ENCODE results near the gene RGS6. TPM values are rescaled to one million over a fixed set of nuclear protein-coding genes. Genes with fewer than 3 reads are reported as not detected.
"Not testable (repeated sequence)": the region's sequence is repeated elsewhere in the genome, so short reads cannot be mapped to it uniquely, and the experiment has no call there.

RGS6 gene
- total and polyA plus RNA-seq, 7 donors: 0.19 to 1.6 (median 0.42) TPM

DNA sequence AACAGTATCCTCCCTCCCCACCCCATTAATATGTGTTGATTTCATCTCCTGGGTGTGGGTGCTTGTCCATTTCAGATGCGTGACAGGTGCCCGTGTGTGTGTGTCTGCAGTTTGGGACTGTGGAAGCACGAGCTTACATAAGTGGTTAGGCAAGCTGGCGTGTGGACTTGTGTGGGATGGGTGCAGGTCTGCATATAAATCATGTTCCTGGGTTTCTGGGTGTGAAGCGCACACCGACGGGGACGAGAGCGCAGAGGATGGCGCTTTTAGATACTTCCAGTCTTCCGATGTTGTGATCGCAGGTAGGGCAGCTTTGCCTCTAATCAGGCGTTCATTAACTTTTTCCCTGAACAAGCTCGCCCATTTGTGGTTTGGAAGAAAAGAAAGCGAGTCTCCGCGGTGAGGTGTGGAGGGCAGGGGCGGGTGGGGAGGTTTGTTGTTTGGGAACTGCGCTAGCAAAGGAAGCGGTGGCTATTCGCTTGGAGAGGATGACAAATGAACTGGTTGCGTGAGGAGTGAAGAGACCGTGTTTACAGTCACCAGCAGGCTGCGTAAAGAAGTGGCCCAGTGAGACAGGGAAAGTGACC lies 865 bp downstream of the RGS6 start:
- DNase-seq (no peak), ATAC-seq (no peak)
- Histone ChIP-seq H3K9me3 (no peaks in the 10 kb centered on the region), H3K4me1 (no peaks in the 10 kb centered on the region), H3K36me3 (ENCODE audit: insufficient read depth in 1 of 2, low read depth in 1 of 2) (no peaks in the 10 kb centered on the region), H3K27ac (no peak overlapping the region), H3K27me3 (ENCODE audit: insufficient read depth in 3 of 3, low read length in 2 of 3) (peaks cover 0 to 40% (median 15%) of the 10 kb centered on the region in 3 donors), H3K4me3 (peak overlapping the region; percentile 55)
- intact Hi-C loops (cut with DNase I): no loop called here
- WGBS, 3 donors: 3% methylated on average over 24 of the region's 24 CpGs
- TF ChIP-seq, protein P1, sequence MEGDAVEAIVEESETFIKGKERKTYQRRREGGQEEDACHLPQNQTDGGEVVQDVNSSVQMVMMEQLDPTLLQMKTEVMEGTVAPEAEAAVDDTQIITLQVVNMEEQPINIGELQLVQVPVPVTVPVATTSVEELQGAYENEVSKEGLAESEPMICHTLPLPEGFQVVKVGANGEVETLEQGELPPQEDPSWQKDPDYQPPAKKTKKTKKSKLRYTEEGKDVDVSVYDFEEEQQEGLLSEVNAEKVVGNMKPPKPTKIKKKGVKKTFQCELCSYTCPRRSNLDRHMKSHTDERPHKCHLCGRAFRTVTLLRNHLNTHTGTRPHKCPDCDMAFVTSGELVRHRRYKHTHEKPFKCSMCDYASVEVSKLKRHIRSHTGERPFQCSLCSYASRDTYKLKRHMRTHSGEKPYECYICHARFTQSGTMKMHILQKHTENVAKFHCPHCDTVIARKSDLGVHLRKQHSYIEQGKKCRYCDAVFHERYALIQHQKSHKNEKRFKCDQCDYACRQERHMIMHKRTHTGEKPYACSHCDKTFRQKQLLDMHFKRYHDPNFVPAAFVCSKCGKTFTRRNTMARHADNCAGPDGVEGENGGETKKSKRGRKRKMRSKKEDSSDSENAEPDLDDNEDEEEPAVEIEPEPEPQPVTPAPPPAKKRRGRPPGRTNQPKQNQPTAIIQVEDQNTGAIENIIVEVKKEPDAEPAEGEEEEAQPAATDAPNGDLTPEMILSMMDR (IDR thresholded peaks at IDR 0.05): no peak

DNA sequence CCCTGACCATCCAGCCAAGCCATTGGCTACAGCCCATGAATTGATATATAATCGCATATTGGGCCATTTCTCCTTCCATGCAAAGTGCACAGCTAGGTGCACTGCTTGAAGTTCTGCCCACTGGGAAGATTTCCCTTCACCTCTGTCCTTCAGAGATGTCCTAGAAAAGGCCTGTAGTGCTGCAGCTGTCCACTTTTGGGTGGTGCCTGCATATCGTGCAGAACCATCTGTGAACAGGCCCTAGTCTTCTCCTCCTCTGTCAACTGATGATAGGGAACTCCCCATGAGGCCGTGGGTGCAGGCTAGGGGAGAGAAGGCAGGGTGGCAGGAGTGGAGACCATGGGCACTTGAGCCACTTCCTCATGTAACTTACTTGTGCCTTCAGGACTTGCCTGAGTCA lies 6.0 kb downstream of the RGS6 start:
- ATAC-seq; H3K4me1 ChIP-seq; DNase-seq; H3K9me3 ChIP-seq; H3K4me3 ChIP-seq; intact Hi-C loops (cut with DNase I); H3K27ac ChIP-seq; H3K36me3 ChIP-seq (ENCODE audit: insufficient read depth in 1 of 2, low read depth in 1 of 2): not testable (repeated sequence)
- WGBS, 3 donors: 73 to 84% (median 75%) methylated on average over 2 to 3 of the region's 3 CpGs
- H3K27me3 ChIP-seq (ENCODE audit: insufficient read depth in 3 of 3, low read length in 2 of 3): peaks cover 0 to 19% (median 0%) of the 10 kb centered on the region in 3 donors

DNA sequence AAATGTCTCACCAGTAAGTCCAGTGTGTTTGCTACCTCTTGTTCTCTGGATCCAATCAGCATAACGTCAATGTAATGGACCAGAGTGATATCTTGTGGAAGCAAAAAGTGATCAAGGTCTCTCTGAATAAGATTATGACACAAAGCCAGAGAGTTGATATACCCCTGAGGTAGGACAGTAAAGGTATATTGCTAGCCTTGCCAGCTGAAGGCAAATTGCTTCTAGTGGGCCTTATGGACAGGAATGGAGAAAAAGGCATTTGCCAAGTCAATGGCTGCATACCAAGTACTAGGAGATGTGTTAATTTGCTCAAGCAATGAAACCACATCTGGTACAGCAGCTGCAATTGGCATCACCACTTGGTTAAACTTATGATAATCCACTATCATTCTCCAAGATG lies 7.1 kb downstream of the RGS6 start:
- H3K27ac ChIP-seq; ATAC-seq; H3K4me1 ChIP-seq; H3K36me3 ChIP-seq (ENCODE audit: insufficient read depth in 1 of 2, low read depth in 1 of 2); DNase-seq; H3K4me3 ChIP-seq; intact Hi-C loops (cut with DNase I); H3K9me3 ChIP-seq: not testable (repeated sequence)
- WGBS, 3 donors: 56 to 72% (median 66%) methylated on average over 1 of the region's 1 CpG
- peaks cover 0 to 10% (median 0%) of the 10 kb centered on the region in 3 donors for H3K27me3 ChIP-seq (ENCODE audit: insufficient read depth in 3 of 3, low read length in 2 of 3)

DNA sequence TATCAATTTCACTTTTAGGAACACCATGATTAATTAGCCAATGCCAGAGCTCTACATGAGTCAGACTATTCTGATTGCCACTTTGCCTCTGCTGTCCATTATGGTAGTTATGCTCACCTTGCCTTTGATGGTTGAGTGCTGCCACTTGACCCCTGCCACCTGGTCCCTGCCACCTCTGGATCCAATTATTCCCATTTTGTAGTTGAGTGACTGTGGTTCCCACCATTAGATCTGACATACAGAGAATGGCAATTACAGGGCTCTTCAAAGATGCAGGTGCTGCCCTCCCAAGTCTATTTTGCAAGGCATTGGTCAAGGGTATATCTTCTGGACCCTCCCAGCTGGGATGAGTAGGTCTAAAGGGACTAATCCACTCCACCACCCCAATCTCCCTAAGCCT lies 8.3 kb downstream of the RGS6 start:
- H3K9me3 ChIP-seq; ATAC-seq; intact Hi-C loops (cut with DNase I); H3K27ac ChIP-seq; H3K27me3 ChIP-seq (ENCODE audit: insufficient read depth in 3 of 3, low read length in 2 of 3); DNase-seq; H3K4me1 ChIP-seq; H3K36me3 ChIP-seq (ENCODE audit: insufficient read depth in 1 of 2, low read depth in 1 of 2); H3K4me3 ChIP-seq: not testable (repeated sequence)

DNA sequence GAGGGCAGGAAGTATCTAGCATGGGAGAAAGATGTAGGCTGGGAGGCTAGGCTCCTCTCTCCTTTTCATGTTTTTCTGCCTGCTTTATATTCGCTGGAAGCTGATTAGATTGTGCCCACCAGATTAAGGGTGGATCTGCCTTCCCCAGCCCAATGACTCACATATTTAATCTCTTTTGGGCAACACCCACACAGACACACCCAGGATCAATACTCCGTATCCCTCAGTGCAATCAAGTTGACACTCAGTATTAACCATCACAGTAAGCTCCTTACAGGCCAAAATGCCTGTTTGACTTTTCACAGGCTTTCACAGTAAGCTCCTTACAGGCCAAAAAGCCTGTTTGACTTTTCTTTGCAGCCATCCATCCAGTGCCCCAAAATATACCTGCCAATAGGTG lies 9.4 kb downstream of the RGS6 start:
- H3K4me3 ChIP-seq; DNase-seq; H3K27ac ChIP-seq; intact Hi-C loops (cut with DNase I); H3K36me3 ChIP-seq (ENCODE audit: insufficient read depth in 1 of 2, low read depth in 1 of 2); H3K9me3 ChIP-seq; H3K4me1 ChIP-seq; H3K27me3 ChIP-seq (ENCODE audit: insufficient read depth in 3 of 3, low read length in 2 of 3); ATAC-seq: not testable (repeated sequence)
- 90 to 98% (median 95%) methylated on average over 2 of the region's 2 CpGs for WGBS, 3 donors

DNA sequence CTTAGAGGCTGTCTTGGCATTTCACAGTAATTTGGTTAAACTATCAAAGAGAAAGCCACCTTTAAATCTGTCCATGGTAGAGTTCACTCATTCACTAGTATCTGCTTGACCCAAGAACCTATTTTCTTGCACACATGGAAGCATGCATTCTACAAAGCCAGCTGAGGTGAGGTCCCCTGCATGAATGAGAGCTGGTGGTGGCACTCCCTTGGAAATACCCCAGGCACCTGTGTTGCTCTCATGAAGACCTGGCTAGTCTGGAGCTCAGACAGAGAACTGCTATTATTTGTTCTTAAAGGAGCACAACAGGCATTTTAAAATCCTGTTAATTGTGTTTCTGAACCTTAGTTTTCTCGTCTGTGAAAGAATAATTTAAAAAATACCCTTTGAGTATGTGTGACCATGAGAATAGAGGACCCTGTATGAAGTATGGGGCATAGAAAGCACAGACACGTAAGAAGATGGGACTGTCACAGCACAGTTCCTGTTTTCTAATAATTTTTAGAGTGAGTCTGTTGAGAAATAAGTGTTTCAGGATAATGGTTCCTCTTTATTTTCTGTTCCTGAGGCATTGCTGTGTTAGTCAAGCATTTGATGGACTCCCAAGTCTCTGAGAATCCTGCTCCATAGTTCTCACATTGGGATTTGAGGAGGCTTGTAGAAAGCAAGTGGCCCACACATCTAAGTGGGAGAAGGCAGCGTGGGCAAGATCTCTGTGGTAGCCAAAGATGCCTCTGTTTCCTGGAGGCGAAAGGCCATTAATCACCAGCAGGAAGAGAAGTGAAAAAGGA lies 10.9 kb downstream of the RGS6 start:
- Histone ChIP-seq H3K9me3 (peaks cover 8% of the 10 kb centered on the region), H3K27ac (no peak overlapping the region), H3K27me3 (ENCODE audit: insufficient read depth in 3 of 3, low read length in 2 of 3) (no peaks in the 10 kb centered on the region), H3K36me3 (ENCODE audit: insufficient read depth in 1 of 2, low read depth in 1 of 2) (no peaks in the 10 kb centered on the region), H3K4me1 (no peaks in the 10 kb centered on the region), H3K4me3 (no peak overlapping the region)
- ATAC-seq (no peak), DNase-seq (no peak)
- intact Hi-C loops (cut with DNase I): no loop called here
- 61 to 67% (median 64%) methylated on average over 4 of the region's 4 CpGs for WGBS, 3 donors
- TF ChIP-seq, protein P1 (IDR thresholded peaks at IDR 0.05): no peak
